Endothelial cell of umbilical vein (primary cell): ENCODE data around the gene DEFB114. TPM values are rescaled to one million over a fixed set of nuclear protein-coding genes. Genes with fewer than 3 reads are reported as not detected.

ENCODE experiments used
- BruUV-seq: library from RNA; stranded (reverse); fragments of 400-500 nt; replicated peaks from 2 replicates; lab custom pipeline; 2021; lab: Mats Ljungman, UMichigan
- CTCF ChIA-PET: fragments of 300-600, 350-600 bp; sonication (Branson Sonifier 250); formaldehyde crosslinking; loops from one replicate; lab custom pipeline; 2021; ENCODE audit warnings: antibody characterized with exemption, inconsistent platforms; lab: Charles Lee
- POLR2A ChIA-PET: fragments of 300-600, 350-600 bp; sonication (Branson Sonifier 250); formaldehyde crosslinking; loops from one replicate; lab custom pipeline; 2021; ENCODE audit warnings: antibody characterized with exemption, inconsistent platforms; lab: Charles Lee
- DNase-seq: peaks from one replicate; pipeline ENCODE4 v3.0.0-alpha.2; 2011; ENCODE audit warnings: low read depth, low spot score
- FAIRE-seq: peaks from 2 replicates; lab custom pipeline; 2011; peaks lifted over from hg19 to GRCh38; lab: Jason Lieb, UNC
- H2AFZ ChIP-seq: 2 replicates; pipeline ENCODE4 v1.6.0; 2012; ENCODE audit warnings: low read depth, low read length, control low read depth, inconsistent platforms
- H3K27ac ChIP-seq: 2 replicates; pipeline ENCODE4 v1.5.1; 2011; ENCODE audit warnings: low read depth, mild to moderate bottlenecking, control low read depth, low read length, moderate library complexity; ENCODE audit not compliant: insufficient read depth
- H3K27me3 ChIP-seq, 2 experiments: 2 replicates each; pipeline versions ENCODE4 v1.6.0 to v1.6.1; 2011; ENCODE audit warnings: low read length in 2 of 2, mixed read lengths in 1 of 2; ENCODE audit not compliant: control insufficient read depth in 2 of 2, insufficient read depth in 2 of 2
- H3K36me3 ChIP-seq, 2 experiments: 2 replicates in 1 of 2; 3 replicates in 1 of 2; pipeline ENCODE4 v1.5.1; 2011; ENCODE audit warnings: low read length in 2 of 2, mild to moderate bottlenecking in 1 of 2, moderate library complexity in 1 of 2; ENCODE audit not compliant: control insufficient read depth in 2 of 2, insufficient read depth in 2 of 2; ENCODE audit errors: extremely low read depth in 1 of 2
- H3K4me1 ChIP-seq: 3 replicates; pipeline ENCODE4 v1.5.1; 2011; ENCODE audit warnings: mild to moderate bottlenecking, low read length; ENCODE audit not compliant: control insufficient read depth, insufficient read depth; ENCODE audit errors: extremely low read depth
- H3K4me2 ChIP-seq: 2 replicates; pipeline ENCODE4 v1.6.1; 2011; ENCODE audit warnings: low read length, control low read depth, mixed read lengths; ENCODE audit not compliant: insufficient read depth
- H3K4me3 ChIP-seq, 3 experiments: fragments of 200-600 bp in 1 of 3; sonication (generic), shearing (Covaris generic) in 1 of 3; replicated peaks in 1 of 3; 2 replicates each; pipeline ENCODE4 v1.5.1; 2011 to 2016; ENCODE audit warnings: control low read depth in 3 of 3, low read length in 3 of 3, mild to moderate bottlenecking in 2 of 3, inconsistent platforms in 1 of 3, low read depth in 1 of 3, moderate library complexity in 1 of 3; ENCODE audit not compliant: insufficient read depth in 1 of 3
- H3K79me2 ChIP-seq: 2 replicates; pipeline ENCODE4 v1.6.0; 2012; ENCODE audit warnings: low read length, inconsistent platforms; ENCODE audit not compliant: control insufficient read depth, insufficient read depth
- H3K9ac ChIP-seq: replicated peaks from 2 replicates; pipeline ENCODE3; 2011; ENCODE audit warnings: low read length, control low read depth; ENCODE audit not compliant: insufficient read depth; ENCODE audit errors: extremely low read depth
- H3K9me1 ChIP-seq: replicated peaks from 3 replicates; pipeline ENCODE4 v1.6.0; 2011; ENCODE audit warnings: mild to moderate bottlenecking, low read length; ENCODE audit not compliant: control insufficient read depth, insufficient read depth; ENCODE audit errors: extremely low read depth
- H3K9me3 ChIP-seq: replicated peaks from 2 replicates; pipeline ENCODE4 v1.5.1; 2012; ENCODE audit warnings: low read length, inconsistent platforms; ENCODE audit not compliant: control insufficient read depth, insufficient read depth
- H4K20me1 ChIP-seq: replicated peaks from 2 replicates; pipeline ENCODE3; 2011; ENCODE audit warnings: mild to moderate bottlenecking, low read length; ENCODE audit not compliant: control insufficient read depth, insufficient read depth; ENCODE audit errors: extremely low read depth
- CTCF ChIP-seq, 2 donors: IDR thresholded peaks; 1 replicate in 1 of 2; 2 replicates in 1 of 2; pipeline ENCODE4 v1.5.1; 2011; ENCODE audit warnings: low read length in 2 of 2, mild to moderate bottlenecking in 2 of 2, moderate library complexity in 2 of 2, control low read depth in 1 of 2, inconsistent platforms in 1 of 2, low read depth in 1 of 2; ENCODE audit not compliant: insufficient read depth in 1 of 2; ENCODE audit errors: extremely low read depth in 1 of 2
- EZH2 ChIP-seq: IDR thresholded peaks from 2 replicates; pipeline ENCODE4 v1.6.1; 2012; ENCODE audit warnings: borderline replicate concordance, low read depth, mild to moderate bottlenecking, moderate library complexity, low read length, inconsistent platforms; ENCODE audit not compliant: severe bottlenecking
- FOS ChIP-seq: IDR thresholded peaks from 2 replicates; pipeline ENCODE4 v1.6.1; 2011; ENCODE audit warnings: mild to moderate bottlenecking, low read length, moderate library complexity, borderline replicate concordance; ENCODE audit not compliant: insufficient read depth
- GATA2 ChIP-seq: IDR thresholded peaks from 2 replicates; pipeline ENCODE4 v1.7.0; 2011; ENCODE audit warnings: low read depth, mild to moderate bottlenecking, moderate library complexity, mixed read lengths, low read length; ENCODE audit not compliant: insufficient read length, insufficient read depth
- JUN ChIP-seq: IDR thresholded peaks from 2 replicates; pipeline ENCODE4 v1.6.1; 2011; ENCODE audit warnings: borderline replicate concordance, low read depth; ENCODE audit not compliant: insufficient read length, insufficient read depth
- MAX ChIP-seq: IDR thresholded peaks from 2 replicates; pipeline ENCODE4 v1.6.1; 2011; ENCODE audit not compliant: insufficient read depth, insufficient read length
- MYC ChIP-seq: IDR thresholded peaks from one replicate; pipeline ENCODE4 v1.6.1; 2011; ENCODE audit warnings: mild to moderate bottlenecking, low read depth, low read length
- POLR2A ChIP-seq: IDR thresholded peaks from 2 replicates; pipeline ENCODE4 v1.6.1; 2012; ENCODE audit warnings: low read depth, mild to moderate bottlenecking, control low read depth, low read length
- POLR2AphosphoS5 ChIP-seq: IDR thresholded peaks from 2 replicates; pipeline ENCODE4 v1.6.1; 2012; ENCODE audit warnings: low read depth, mild to moderate bottlenecking, control low read depth, low read length, moderate library complexity; ENCODE audit not compliant: insufficient read depth
- dilution Hi-C: fragments of 300-500 bp; cut with MboI; formaldehyde crosslinking; loops from one replicate; pipeline ENCODE4 v1.15.0; 2019; ENCODE audit warnings: low sequenced_read_pairs; ENCODE audit not compliant: extremely low pct_ligation_motif_present
- intact Hi-C: fragments of 100-400 bp; cut with micrococcal nuclease; formaldehyde crosslinking; loops from one replicate; pipeline ENCODE4 v1.10.0; 2022
- polyA plus RNA-seq, 4 experiments: library from polyadenylated mRNA; depleted of rRNA in 3 of 4; stranded (reverse) in 3 of 4; unstranded in 1 of 4; fragments of >200 nt; gene quantifications; 2 replicates each; pipeline versions ENCODE4 v1.2.1 to v1.2.3, GENCODE V29; 2011 to 2012; ENCODE audit warnings: missing spikeins in 1 of 4
- total RNA-seq: library from RNA; stranded (reverse); gene quantifications from 2 replicates; pipeline ENCODE4 v1.2.3, GENCODE V29; 2021

The DEFB114 gene
- total and polyA plus RNA-seq, 2 donors (not counting 3 experiments of a cell fraction or from before 2014, with no cell fraction given) = not detected

- TF ChIP-seq CTCF (IDR thresholded peaks at IDR 0.05; ENCODE audit: extremely low read depth in 1 of 2, insufficient read depth in 1 of 2, low read depth in 1 of 2, low read length in 2 of 2) (no peak), GATA2 (no peak), POLR2A (no peak), POLR2AphosphoS5 (no peak), MAX (no peak), EZH2 (no peak), FOS (no peak), MYC (no peak), JUN (no peak)
- CTCF ChIA-PET = no interaction called here
- intact Hi-C loops (no loop called here), dilution Hi-C loops (no loop called here)
- no peak overlapping the region for H3K9ac ChIP-seq
- H2AFZ ChIP-seq = no peak overlapping the region
- H3K79me2 ChIP-seq = no peaks in the 10 kb centered on the region
- no peak for FAIRE-seq
- no peaks in the 10 kb centered on the region for H3K4me1 ChIP-seq
- no peak overlapping the region for H3K4me2 ChIP-seq
- H3K9me3 ChIP-seq = peaks cover 2% of the 10 kb centered on the region
- no peaks in the 10 kb centered on the region for H3K9me1 ChIP-seq
- POLR2A ChIA-PET = no interaction called here
- no TSS peak for BruUV-seq
- no peaks in the 10 kb centered on the region for H3K27me3 ChIP-seq
- H3K27ac ChIP-seq = no peak overlapping the region
- no peak overlapping the region for H3K4me3 ChIP-seq
- no peaks in the 10 kb centered on the region for H3K36me3 ChIP-seq
- H4K20me1 ChIP-seq = no peaks in the 10 kb centered on the region
- DNase-seq = no peak
Observed at GRCh38 chr6:49955847-49956246, 8.1 kb downstream of the DEFB114 start.
